HepG2 (cell line): Measurements from ENCODE around the gene PPBP. TPM values are rescaled to one million over a fixed set of nuclear protein-coding genes. Genes with fewer than 3 reads are reported as not detected.

Experiments used
- ATAC-seq: fragments of 200-7000 bp; cut with Tn5 transposase; 3 replicates; pipeline ENCODE4 v1.9.1; 2020; ENCODE audit warnings: mild to moderate bottlenecking, moderate library complexity
- BruUV-seq: library from RNA; stranded (reverse); fragments of 400-500 nt; replicated peaks from 2 replicates; lab custom pipeline; 2021; lab: Mats Ljungman, UMichigan
- CTCF ChIA-PET: fragments of 300-600 bp; formaldehyde crosslinking; extraction: SDS; loops from one replicate; lab custom pipeline; 2021; ENCODE audit warnings: low total read pairs, inconsistent platforms, low intra/inter-chr PET ratio; lab: Yijun Ruan, JAX
- POLR2A ChIA-PET: fragments of 350-600 bp; sonication (Branson Sonifier 250); formaldehyde crosslinking; loops from one replicate; lab custom pipeline; 2020; ENCODE audit warnings: antibody characterized with exemption, inconsistent platforms; lab: Yijun Ruan, JAX
- DNase-seq: peaks from one replicate; pipeline ENCODE4 v3.0.0-alpha.2; 2015; ENCODE audit warnings: low spot score
- FAIRE-seq: peaks from 3 replicates; lab custom pipeline; 2011; peaks lifted over from hg19 to GRCh38; lab: Jason Lieb, UNC
- H2AFZ ChIP-seq: one replicate; pipeline ENCODE4 v1.6.1; 2011; ENCODE audit warnings: low read length, inconsistent platforms
- H3K27ac ChIP-seq: fragments of 300-600 bp; 3 replicates; pipeline ENCODE4 v1.8.0; 2011; ENCODE audit warnings: mixed run types, mild to moderate bottlenecking, mixed read lengths, low read length, inconsistent platforms; ENCODE audit not compliant: insufficient read depth; ENCODE audit errors: extremely low read length
- H3K27me3 ChIP-seq, 2 experiments: fragments of 200-600 bp in 1 of 2; 2 replicates in 1 of 2; 3 replicates in 1 of 2; pipeline versions ENCODE4 v1.6.0 to v1.8.0; 2011; ENCODE audit warnings: low read length in 2 of 2, mild to moderate bottlenecking in 2 of 2, moderate library complexity in 2 of 2, inconsistent platforms in 1 of 2; ENCODE audit not compliant: insufficient read depth in 2 of 2, control insufficient read depth in 1 of 2
- H3K36me3 ChIP-seq, 2 experiments: fragments of 200-600 bp in 1 of 2; replicated peaks in 1 of 2; 2 replicates in 1 of 2; 3 replicates in 1 of 2; pipeline versions ENCODE4 v1.5.1 to v1.8.0; 2011; ENCODE audit warnings: low read length in 2 of 2, inconsistent platforms in 1 of 2; ENCODE audit not compliant: insufficient read depth in 2 of 2, control insufficient read depth in 1 of 2
- H3K4me1 ChIP-seq: 2 replicates; pipeline ENCODE4 v1.5.1; 2012; ENCODE audit warnings: low read length, inconsistent platforms; ENCODE audit not compliant: insufficient read depth
- H3K4me2 ChIP-seq: 2 replicates; pipeline ENCODE4 v1.6.0; 2011; ENCODE audit warnings: low read depth, low read length, inconsistent platforms
- H3K4me3 ChIP-seq, 3 experiments: fragments of 200-600 bp in 1 of 3; sonication (generic), shearing (Covaris generic) in 1 of 3; replicated peaks in 1 of 3; 2 replicates each; pipeline ENCODE4 v1.5.1; 2011 to 2016; ENCODE audit warnings: low read length in 3 of 3, inconsistent platforms in 2 of 3, low read depth in 2 of 3, mild to moderate bottlenecking in 2 of 3, control low read depth in 1 of 3, mixed read lengths in 1 of 3; ENCODE audit not compliant: insufficient read depth in 1 of 3
- H3K79me2 ChIP-seq: one replicate; pipeline ENCODE4 v1.6.1; 2011; ENCODE audit warnings: low read length, inconsistent platforms; ENCODE audit not compliant: insufficient read depth
- H3K9ac ChIP-seq: 2 replicates; pipeline ENCODE4 v1.6.0; 2011; ENCODE audit warnings: mild to moderate bottlenecking, low read depth, low read length, inconsistent platforms; ENCODE audit not compliant: insufficient read depth
- H3K9me3 ChIP-seq: 2 replicates; pipeline ENCODE4 v1.5.1; 2012; ENCODE audit warnings: mild to moderate bottlenecking, low read length
- H4K20me1 ChIP-seq: 2 replicates; pipeline ENCODE4 v1.6.0; 2011; ENCODE audit warnings: inconsistent platforms, mild to moderate bottlenecking, low read length, moderate library complexity; ENCODE audit not compliant: insufficient read depth
- ARNT ChIP-seq: fragments of 450-650 bp; IDR thresholded peaks from 2 replicates; pipeline ENCODE4 v1.6.1; 2017
- ATF3 ChIP-seq: sonication (generic); formaldehyde crosslinking; IDR thresholded peaks from 2 replicates; pipeline ENCODE4 v1.4.0; 2020; ENCODE audit warnings: missing genetic modification reagents
- CC2D1A ChIP-seq: sonication (generic); formaldehyde crosslinking; IDR thresholded peaks from 2 replicates; pipeline ENCODE4 v1.8.1; 2023; ENCODE audit warnings: mild to moderate bottlenecking, missing genetic modification reagents
- CTCF ChIP-seq: sonication (generic); formaldehyde crosslinking; IDR thresholded peaks from 2 replicates; pipeline ENCODE4 v1.5.0; 2020; ENCODE audit warnings: mild to moderate bottlenecking, missing genetic modification reagents, moderate library complexity
- FIP1L1 ChIP-seq: fragments of 200-400 bp; formaldehyde crosslinking; IDR thresholded peaks from 2 replicates; pipeline ENCODE4 v1.6.1; 2018; ENCODE audit warnings: low read depth, mild to moderate bottlenecking, low read length, moderate library complexity, borderline replicate concordance; ENCODE audit not compliant: insufficient read depth
- GABPA ChIP-seq, 2 experiments: IDR thresholded peaks; 2 replicates each; pipeline ENCODE4 v1.6.1; 2011 to 2016; ENCODE audit warnings: low read depth in 2 of 2, low read length in 1 of 2, missing biosample characterization in 1 of 2, missing genetic modification characterization in 1 of 2
- HNRNPL ChIP-seq: fragments of 200-400 bp; formaldehyde crosslinking; IDR thresholded peaks from 2 replicates; pipeline ENCODE4 v1.6.1; 2017; ENCODE audit warnings: mild to moderate bottlenecking, low read depth, low read length
- KLF6 ChIP-seq: IDR thresholded peaks from 2 replicates; pipeline ENCODE4 v1.8.0; 2016; ENCODE audit warnings: missing biosample characterization, missing genetic modification reagents
- MXI1 ChIP-seq: IDR thresholded peaks from 3 replicates; pipeline ENCODE4 v1.6.1; 2012; ENCODE audit warnings: low read depth, low read length, inconsistent platforms, borderline replicate concordance
- RFXANK ChIP-seq: IDR thresholded peaks from 2 replicates; pipeline ENCODE4 v1.6.1; 2016
- ZBTB42 ChIP-seq: sonication (generic); formaldehyde crosslinking; IDR thresholded peaks from 2 replicates; pipeline ENCODE4 v1.5.0; 2020; ENCODE audit warnings: mild to moderate bottlenecking, missing genetic modification reagents
- ZFP62 ChIP-seq: sonication (generic); formaldehyde crosslinking; IDR thresholded peaks from 2 replicates; pipeline ENCODE4 v1.4.0; 2020; ENCODE audit warnings: missing genetic modification reagents
- ZKSCAN1 ChIP-seq: fragments of 150-350 bp; IDR thresholded peaks from 2 replicates; pipeline ENCODE4 v1.6.1; 2014; ENCODE audit warnings: low read length
- ZNF335 ChIP-seq: sonication (generic); formaldehyde crosslinking; IDR thresholded peaks from 2 replicates; pipeline ENCODE4 v1.4.0; 2020; ENCODE audit warnings: missing genetic modification reagents
- ZNF414 ChIP-seq: sonication (generic); formaldehyde crosslinking; IDR thresholded peaks from 2 replicates; pipeline ENCODE4 v1.5.0; 2020; ENCODE audit warnings: missing genetic modification reagents
- ZNF451 ChIP-seq: sonication (generic); formaldehyde crosslinking; IDR thresholded peaks from 2 replicates; pipeline ENCODE4 v1.5.0; 2020; ENCODE audit warnings: mild to moderate bottlenecking, missing genetic modification reagents
- ZNF615 ChIP-seq: sonication (generic); formaldehyde crosslinking; IDR thresholded peaks from 2 replicates; pipeline ENCODE4 v1.5.0; 2020; ENCODE audit warnings: mild to moderate bottlenecking, missing genetic modification reagents, borderline replicate concordance
- ZNF724P ChIP-seq: sonication (generic); formaldehyde crosslinking; IDR thresholded peaks from 2 replicates; pipeline ENCODE4 v1.8.0; 2022; ENCODE audit warnings: missing genetic modification reagents, borderline replicate concordance
- WGBS: methylation state at CpG from one replicate; pipeline ENCODE4 v1.1.6; 2017; ENCODE audit warnings: low lambda C conversion rate; 5-methylcytosine and 5-hydroxymethylcytosine counted together
- in situ Hi-C: cut with HindIII; loops from 2 replicates; pipeline ENCODE4 v1.10.0; 2017; ENCODE audit warnings: low pct_unique_long_range_greater_than_20kb; ENCODE audit not compliant: extremely low pct_ligation_motif_present
- intact Hi-C: fragments of 100-400 bp; cut with micrococcal nuclease; formaldehyde crosslinking; loops from one replicate; pipeline ENCODE4 v1.10.0; 2022; ENCODE audit not compliant: unreplicated experiment
- polyA plus RNA-seq, 8 experiments: library from polyadenylated mRNA; depleted of rRNA in 3 of 8; stranded (reverse) in 7 of 8; unstranded in 1 of 8; fragments of >200 nt; fragmentation: Illumina TruSeq in 4 of 8; extraction: Trizol in 4 of 8; gene quantifications; 2 replicates each; pipeline versions ENCODE4 v1.2.1 to v1.2.3, GENCODE V29; 2011 to 2016; ENCODE audit warnings: low read depth in 4 of 8, missing spikeins in 1 of 8, mixed read lengths in 1 of 8; ENCODE audit not compliant: insufficient read depth in 1 of 8
- total RNA-seq, 5 experiments: library from RNA; depleted of rRNA; stranded (reverse); fragments of >200 nt; fragmentation: Illumina TruSeq; extraction: Trizol; gene quantifications; 2 replicates each; pipeline ENCODE4 v1.2.3, GENCODE V29; 2016; ENCODE audit warnings: low read depth in 1 of 5

PPBP gene
- total and polyA plus RNA-seq, 2 of the 13 experiments (the other 11 are each of a cell fraction or from before 2014, with no cell fraction given) = not detected

- no peak overlapping the region for H3K27ac ChIP-seq
- H3K4me1 ChIP-seq = no peaks in the 10 kb centered on the region
- no peaks in the 10 kb centered on the region for H3K27me3 ChIP-seq
- peak; percentile 42; the same call in 1 of the 2 replicates for TF ChIP-seq CTCF (CRISPR knock-in tag)
- no peak for TF ChIP-seq ZNF335
- TF ChIP-seq, all 625 proteins: peak for 1
- intact Hi-C loops (no loop called here), in situ Hi-C loops (no loop called here)
- Histone ChIP-seq H3K36me3 (no peaks in the 10 kb centered on the region), H3K4me2 (no peak overlapping the region), H4K20me1 (no peaks in the 10 kb centered on the region), H3K9me3 (peaks cover 17% of the 10 kb centered on the region), H3K9ac (no peak overlapping the region), H3K4me3 (no peak overlapping the region), H3K79me2 (no peaks in the 10 kb centered on the region), H2AFZ (no peak overlapping the region)
- ChIA-PET CTCF (no interaction called here), POLR2A (no interaction called here)
- BruUV-seq = no TSS peak
- FAIRE-seq = no peak
- peak; percentile 1 for DNase-seq
- WGBS = 13% methylated on average over 6 of the region's 7 CpGs
- peak; percentile 73 for ATAC-seq
Observed at GRCh38 chr4:73964862-73965611, 23.0 kb downstream of the PPBP start.

- DNase-seq (no peak), ATAC-seq (no peak), FAIRE-seq (no peak)
- H3K79me2 ChIP-seq = no peaks in the 10 kb centered on the region
- 0% methylated on average over 2 of the region's 2 CpGs for WGBS
- H3K4me2 ChIP-seq = no peak overlapping the region
- ChIA-PET POLR2A (no interaction called here), CTCF (no interaction called here)
- H3K9me3 ChIP-seq = peaks cover 17% of the 10 kb centered on the region
- no peaks in the 10 kb centered on the region for H3K4me1 ChIP-seq
- H3K27ac ChIP-seq = no peak overlapping the region
- BruUV-seq = no TSS peak
- no peaks in the 10 kb centered on the region for H3K27me3 ChIP-seq
- H4K20me1 ChIP-seq = no peaks in the 10 kb centered on the region
- in situ Hi-C loops = no loop called here
- H2AFZ ChIP-seq = no peak overlapping the region
- H3K36me3 ChIP-seq = no peaks in the 10 kb centered on the region
- no peak overlapping the region for H3K9ac ChIP-seq
- H3K4me3 ChIP-seq = no peak overlapping the region
- intact Hi-C loops = no loop called here
- no peak for TF ChIP-seq ZNF615 (CRISPR knock-in tag)
- TF ChIP-seq ZBTB42 (CRISPR knock-in tag) = no peak
- TF ChIP-seq GABPA (IDR thresholded peaks at IDR 0.05; ENCODE audit: low read depth, low read length) = no peak
- no peak for TF ChIP-seq GABPA (CRISPR knock-in tag; IDR thresholded peaks at IDR 0.05; ENCODE audit: low read depth)
- no peak for TF ChIP-seq ZFP62 (CRISPR knock-in tag)
- TF ChIP-seq ZNF724P (CRISPR knock-in tag) = no peak
- no peak for TF ChIP-seq ATF3 (CRISPR knock-in tag)
- TF ChIP-seq HNRNPL = no peak
- TF ChIP-seq ZNF451 = no peak
- TF ChIP-seq CC2D1A (CRISPR knock-in tag) = no peak
- no peak for TF ChIP-seq FIP1L1
- TF ChIP-seq ARNT = no peak
- TF ChIP-seq ZNF414 (CRISPR knock-in tag) = no peak
- TF ChIP-seq KLF6 (CRISPR knock-in tag) = no peak
- TF ChIP-seq ZKSCAN1 = no peak
- TF ChIP-seq MXI1 = no peak
- TF ChIP-seq RFXANK (CRISPR knock-in tag) = no peak
Observed at GRCh38 chr4:73962724-73963123, 25.3 kb downstream of the PPBP start.
